PC-3 (cell line): ENCODE data around the gene DDX46. TPM values are rescaled to one million over a fixed set of nuclear protein-coding genes. Genes with fewer than 3 reads are reported as not detected.
"Not testable (repeated sequence)": the region's sequence is repeated elsewhere in the genome, so short reads cannot be mapped to it uniquely, and the experiment has no call there.

Experiments
- ATAC-seq: fragments of 200-7000 bp; cut with Tn5 transposase; 2 replicates; pipeline ENCODE4 v1.9.1; 2020; ENCODE audit warnings: mild to moderate bottlenecking, moderate library complexity
- BruUV-seq: library from RNA; stranded (reverse); fragments of 400-500 nt; replicated peaks from 2 replicates; lab custom pipeline; 2021; lab: Mats Ljungman, UMichigan
- CTCF ChIA-PET: fragments of 300-600 bp; sonication (Branson Sonifier 250); formaldehyde crosslinking; loops from one replicate; lab custom pipeline; 2022; ENCODE audit warnings: antibody characterized with exemption; lab: Charles Lee
- POLR2A ChIA-PET: fragments of 300-600 bp; sonication (Branson Sonifier 250); formaldehyde crosslinking; loops from one replicate; lab custom pipeline; 2022; ENCODE audit warnings: antibody characterized with exemption; ENCODE audit not compliant: unreplicated experiment; lab: Charles Lee
- DNase-seq: peaks from one replicate; pipeline ENCODE4 v3.0.0-alpha.2; 2015
- H2AFZ ChIP-seq: fragments of 300-600 bp; sonication (generic); 2 replicates; pipeline ENCODE4 v1.6.0; 2016; ENCODE audit warnings: antibody characterized with exemption, low read length
- H3F3A ChIP-seq: fragments of 300-600 bp; sonication (generic); one replicate; pipeline ENCODE4 v1.6.0; 2017; ENCODE audit warnings: antibody characterized with exemption, low read length, control low read depth, mild to moderate bottlenecking; ENCODE audit not compliant: unreplicated experiment
- H3K27ac ChIP-seq: fragments of 300-600 bp; sonication (generic); 2 replicates; pipeline ENCODE4 v1.5.1; 2016; ENCODE audit warnings: mild to moderate bottlenecking, low read length
- H3K27me3 ChIP-seq: fragments of 300-600 bp; sonication (generic); 2 replicates; pipeline ENCODE4 v1.6.1; 2016; ENCODE audit warnings: low read length, mixed read lengths
- H3K36me3 ChIP-seq: fragments of 300-600 bp; sonication (generic); 2 replicates; pipeline ENCODE4 v1.6.1; 2016; ENCODE audit warnings: low read depth, mixed run types, low read length, mixed read lengths
- H3K4me1 ChIP-seq: fragments of 300-600 bp; sonication (generic); 2 replicates; pipeline ENCODE4 v1.5.1; 2016; ENCODE audit warnings: low read length; ENCODE audit not compliant: insufficient read depth
- H3K4me2 ChIP-seq: fragments of 300-600 bp; sonication (generic); 2 replicates; pipeline ENCODE4 v1.6.0; 2016; ENCODE audit warnings: low read length
- H3K4me3 ChIP-seq: fragments of 300-600 bp; sonication (generic); 2 replicates; pipeline ENCODE4 v1.5.1; 2016; ENCODE audit warnings: mild to moderate bottlenecking, low read length, mixed read lengths
- H3K79me2 ChIP-seq: fragments of 300-600 bp; sonication (generic); 2 replicates; pipeline ENCODE4 v1.6.1; 2017; ENCODE audit warnings: low read length, mixed read lengths
- H3K9ac ChIP-seq: fragments of 300-600 bp; sonication (generic); 2 replicates; pipeline ENCODE4 v1.6.0; 2016; ENCODE audit warnings: mild to moderate bottlenecking, low read length
- H3K9me2 ChIP-seq: fragments of 300-600 bp; sonication (generic); replicated peaks from 2 replicates; pipeline ENCODE4 v1.6.1; 2016; ENCODE audit warnings: mixed run types, low read length, mixed read lengths
- H3K9me3 ChIP-seq: fragments of 300-600 bp; sonication (generic); 2 replicates; pipeline ENCODE4 v1.6.1; 2016; ENCODE audit warnings: low read length, mixed read lengths
- H4K20me1 ChIP-seq: fragments of 300-600 bp; sonication (generic); 2 replicates; pipeline ENCODE4 v1.6.1; 2016; ENCODE audit warnings: low read length, mixed read lengths
- CTCF ChIP-seq: fragments of 300-600 bp; sonication (generic); conservative IDR thresholded peaks from 2 replicates; pipeline ENCODE4 v1.5.1; 2017; ENCODE audit warnings: antibody characterized with exemption, low read depth, mild to moderate bottlenecking, low read length
- EZH2 ChIP-seq: fragments of 300-600 bp; sonication (generic); IDR thresholded peaks from one replicate; pipeline ENCODE4 v1.6.1; 2017; ENCODE audit warnings: antibody characterized with exemption, mild to moderate bottlenecking, low read length; ENCODE audit not compliant: unreplicated experiment
- EZH2phosphoT487 ChIP-seq: fragments of 300-600 bp; sonication (generic); IDR thresholded peaks from 2 replicates; pipeline ENCODE4 v1.6.1; 2018; ENCODE audit warnings: mild to moderate bottlenecking, antibody characterized with exemption, low read length, borderline replicate concordance
- intact Hi-C: fragments of 100-400 bp; cut with micrococcal nuclease; formaldehyde crosslinking; loops from 2 replicates; pipeline ENCODE4 v1.9.0; 2023
- total RNA-seq: library from RNA; depleted of rRNA; stranded (reverse); fragments of >200 nt; gene quantifications from 2 replicates; pipeline ENCODE4 v1.2.3, GENCODE V29; 2014

DDX46 gene
- total RNA-seq, 1 experiment from 2014 or later = 29.0 TPM

GRCh38 chr5:134835623-134836022 lies 77.0 kb downstream of the DDX46 start:
- CTCF ChIA-PET = no interaction called here
- POLR2A ChIA-PET = interaction anchor here (0.6 kb wide), 1 partner anchor 37 kb away, joined by 7 read pairs; no protein-coding TSS in a partner anchor
- Histone ChIP-seq H3K79me2 (no peaks in the 10 kb centered on the region), H3F3A (no peaks in the 10 kb centered on the region), H3K9ac (no peak overlapping the region), H3K4me2 (no peak overlapping the region), H3K9me3 (no peaks in the 10 kb centered on the region), H2AFZ (no peak overlapping the region), H3K4me3 (no peak overlapping the region), H3K9me2 (no peaks in the 10 kb centered on the region), H3K27me3 (no peaks in the 10 kb centered on the region), H3K27ac (no peak overlapping the region), H3K36me3 (no peaks in the 10 kb centered on the region; the same call in 1 of the 2 replicates), H3K4me1 (no peaks in the 10 kb centered on the region), H4K20me1 (no peaks in the 10 kb centered on the region)
- intact Hi-C loops = no loop called here
- no TSS peak for BruUV-seq
- DNase-seq = no peak
- no peak for ATAC-seq
- TF ChIP-seq CTCF (no peak), EZH2 (no peak), EZH2phosphoT487 (no peak)

GRCh38 chr5:134837530-134838181 lies 79.1 kb downstream of the DDX46 start:
- POLR2A ChIA-PET = no interaction called here
- H3K36me3 ChIP-seq = no peaks in the 10 kb centered on the region; the same call in 1 of the 2 replicates
- BruUV-seq = no TSS peak
- no peak overlapping the region for H3K9ac ChIP-seq
- no peak overlapping the region for H3K27ac ChIP-seq
- H3K9me3 ChIP-seq = no peaks in the 10 kb centered on the region
- ATAC-seq (no peak), DNase-seq (no peak)
- H3K4me1 ChIP-seq = peaks cover 5% of the 10 kb centered on the region
- intact Hi-C loops = no loop called here
- TF ChIP-seq EZH2phosphoT487 (no peak), EZH2 (no peak), CTCF (no peak)
- no peaks in the 10 kb centered on the region for H3K27me3 ChIP-seq
- no peaks in the 10 kb centered on the region for H4K20me1 ChIP-seq
- no peaks in the 10 kb centered on the region for H3F3A ChIP-seq
- H3K4me3 ChIP-seq = no peak overlapping the region
- H2AFZ ChIP-seq = no peak overlapping the region
- no peaks in the 10 kb centered on the region for H3K9me2 ChIP-seq
- CTCF ChIA-PET = no interaction called here
- no peaks in the 10 kb centered on the region for H3K79me2 ChIP-seq
- no peak overlapping the region for H3K4me2 ChIP-seq

GRCh38 chr5:134838361-134838760 lies 79.8 kb downstream of the DDX46 start:
- H3K9me3 ChIP-seq, H3K9me2 ChIP-seq, H3K4me2 ChIP-seq, H3K9ac ChIP-seq, H3K27me3 ChIP-seq, H4K20me1 ChIP-seq, BruUV-seq, H2AFZ ChIP-seq, H3K27ac ChIP-seq, H3K79me2 ChIP-seq, intact Hi-C loops, H3K4me3 ChIP-seq, DNase-seq, H3F3A ChIP-seq, ATAC-seq, CTCF ChIA-PET, POLR2A ChIA-PET, H3K36me3 ChIP-seq: not testable (repeated sequence)
- peaks cover 10% of the 10 kb centered on the region for H3K4me1 ChIP-seq
